Measurements from ENCODE around the gene PDZRN3.

DNA sequence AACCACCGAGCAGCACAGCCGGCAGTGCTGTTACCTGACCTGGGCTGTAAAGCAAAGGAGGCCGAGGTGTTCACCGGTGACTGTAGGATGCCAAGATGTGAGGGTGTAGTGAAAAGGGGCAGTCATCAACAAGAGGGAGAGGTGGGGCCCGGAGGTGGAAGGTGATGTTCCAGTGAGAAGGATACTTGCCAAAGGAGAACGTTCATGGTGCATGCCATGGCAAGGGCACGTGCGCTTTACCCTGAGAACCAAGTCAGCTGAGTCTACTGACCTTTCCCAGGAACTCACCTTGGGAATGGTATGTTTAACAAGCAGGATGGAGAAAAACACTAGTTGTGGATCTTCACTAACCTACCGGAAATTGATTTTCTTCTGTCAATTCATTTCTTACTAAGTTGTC, 211.1 kb downstream of the PDZRN3 start:
- TF ChIP-seq, protein P1, sequence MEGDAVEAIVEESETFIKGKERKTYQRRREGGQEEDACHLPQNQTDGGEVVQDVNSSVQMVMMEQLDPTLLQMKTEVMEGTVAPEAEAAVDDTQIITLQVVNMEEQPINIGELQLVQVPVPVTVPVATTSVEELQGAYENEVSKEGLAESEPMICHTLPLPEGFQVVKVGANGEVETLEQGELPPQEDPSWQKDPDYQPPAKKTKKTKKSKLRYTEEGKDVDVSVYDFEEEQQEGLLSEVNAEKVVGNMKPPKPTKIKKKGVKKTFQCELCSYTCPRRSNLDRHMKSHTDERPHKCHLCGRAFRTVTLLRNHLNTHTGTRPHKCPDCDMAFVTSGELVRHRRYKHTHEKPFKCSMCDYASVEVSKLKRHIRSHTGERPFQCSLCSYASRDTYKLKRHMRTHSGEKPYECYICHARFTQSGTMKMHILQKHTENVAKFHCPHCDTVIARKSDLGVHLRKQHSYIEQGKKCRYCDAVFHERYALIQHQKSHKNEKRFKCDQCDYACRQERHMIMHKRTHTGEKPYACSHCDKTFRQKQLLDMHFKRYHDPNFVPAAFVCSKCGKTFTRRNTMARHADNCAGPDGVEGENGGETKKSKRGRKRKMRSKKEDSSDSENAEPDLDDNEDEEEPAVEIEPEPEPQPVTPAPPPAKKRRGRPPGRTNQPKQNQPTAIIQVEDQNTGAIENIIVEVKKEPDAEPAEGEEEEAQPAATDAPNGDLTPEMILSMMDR (conservative IDR thresholded peaks at IDR 0.05), result no peak
- no peak for TF ChIP-seq EZH2 (IDR thresholded peaks at IDR 0.05; ENCODE audit: low read depth)

Data from PC-9 (cell line).